Neural progenitor cell (in vitro differentiated cells): ENCODE measurements around the gene GNAQ.

ENCODE experiments used
- EZH2 ChIP-seq: fragments of 200-600 bp; sonication (generic); IDR thresholded peaks from 2 replicates; pipeline ENCODE4 v1.6.1; 2017; ENCODE audit warnings: antibody characterized with exemption, mild to moderate bottlenecking, moderate library complexity
- TF ChIP-seq, protein P1 (sequence below): fragments of 200-600 bp; sonication (generic); IDR thresholded peaks from 2 replicates; pipeline ENCODE4 v1.5.1; 2017; ENCODE audit warnings: antibody characterized with exemption, mild to moderate bottlenecking

DNA sequence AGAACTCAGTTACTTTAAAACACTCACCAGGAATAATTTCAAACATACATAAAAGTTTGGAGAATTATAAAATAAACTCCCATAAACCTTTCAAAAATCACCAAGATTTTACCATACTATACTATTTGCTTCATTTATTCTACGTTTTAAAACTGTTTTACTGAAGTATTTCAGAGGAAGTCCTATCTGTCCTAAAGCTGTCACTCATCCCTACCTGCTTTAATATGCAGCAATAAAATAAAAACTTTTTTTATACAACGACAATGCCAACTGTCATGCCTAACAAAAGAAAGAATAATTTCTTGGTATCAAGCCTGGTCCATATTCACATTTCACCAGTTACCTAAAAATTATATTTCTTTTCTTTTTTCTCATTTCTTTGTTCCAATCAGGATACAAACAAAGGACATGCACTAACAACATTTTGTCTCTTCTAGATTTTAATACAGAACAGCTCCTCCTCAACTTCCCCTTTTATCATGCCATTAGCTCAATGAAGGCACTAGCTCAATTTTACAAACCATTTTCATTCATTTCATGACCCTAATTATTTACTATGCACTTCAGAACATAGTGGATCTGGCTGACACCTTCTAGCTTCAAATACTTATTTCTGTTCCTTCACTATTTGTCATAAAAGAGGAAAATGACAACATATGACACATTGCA lies 135.2 kb downstream of the GNAQ start:
- TF ChIP-seq, protein P1, sequence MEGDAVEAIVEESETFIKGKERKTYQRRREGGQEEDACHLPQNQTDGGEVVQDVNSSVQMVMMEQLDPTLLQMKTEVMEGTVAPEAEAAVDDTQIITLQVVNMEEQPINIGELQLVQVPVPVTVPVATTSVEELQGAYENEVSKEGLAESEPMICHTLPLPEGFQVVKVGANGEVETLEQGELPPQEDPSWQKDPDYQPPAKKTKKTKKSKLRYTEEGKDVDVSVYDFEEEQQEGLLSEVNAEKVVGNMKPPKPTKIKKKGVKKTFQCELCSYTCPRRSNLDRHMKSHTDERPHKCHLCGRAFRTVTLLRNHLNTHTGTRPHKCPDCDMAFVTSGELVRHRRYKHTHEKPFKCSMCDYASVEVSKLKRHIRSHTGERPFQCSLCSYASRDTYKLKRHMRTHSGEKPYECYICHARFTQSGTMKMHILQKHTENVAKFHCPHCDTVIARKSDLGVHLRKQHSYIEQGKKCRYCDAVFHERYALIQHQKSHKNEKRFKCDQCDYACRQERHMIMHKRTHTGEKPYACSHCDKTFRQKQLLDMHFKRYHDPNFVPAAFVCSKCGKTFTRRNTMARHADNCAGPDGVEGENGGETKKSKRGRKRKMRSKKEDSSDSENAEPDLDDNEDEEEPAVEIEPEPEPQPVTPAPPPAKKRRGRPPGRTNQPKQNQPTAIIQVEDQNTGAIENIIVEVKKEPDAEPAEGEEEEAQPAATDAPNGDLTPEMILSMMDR = no peak
- TF ChIP-seq EZH2 = no peak
